Measurements from ENCODE around the gene SPTB.

GRCh38 chr14:64864258-64864657 is 15.4 kb downstream of the SPTB start:
- no peak for TF ChIP-seq ZNF274 (IDR thresholded peaks at IDR 0.05; ENCODE audit: low read depth, low read length)
- TF ChIP-seq YY1 (IDR thresholded peaks at IDR 0.05; ENCODE audit: insufficient read depth, insufficient read length): no peak

Measured in NT2/D1 (cell line).